HG03439 (cell line): ENCODE data around the gene CD6.

Experiments
- ATAC-seq: cut with Tn5 transposase; IDR thresholded peaks from one replicate; pipeline ENCODE4 v1.9.1; 2021; ENCODE audit warnings: mild to moderate bottlenecking, moderate library complexity; ENCODE audit not compliant: unreplicated experiment

CD6 gene

DNA sequence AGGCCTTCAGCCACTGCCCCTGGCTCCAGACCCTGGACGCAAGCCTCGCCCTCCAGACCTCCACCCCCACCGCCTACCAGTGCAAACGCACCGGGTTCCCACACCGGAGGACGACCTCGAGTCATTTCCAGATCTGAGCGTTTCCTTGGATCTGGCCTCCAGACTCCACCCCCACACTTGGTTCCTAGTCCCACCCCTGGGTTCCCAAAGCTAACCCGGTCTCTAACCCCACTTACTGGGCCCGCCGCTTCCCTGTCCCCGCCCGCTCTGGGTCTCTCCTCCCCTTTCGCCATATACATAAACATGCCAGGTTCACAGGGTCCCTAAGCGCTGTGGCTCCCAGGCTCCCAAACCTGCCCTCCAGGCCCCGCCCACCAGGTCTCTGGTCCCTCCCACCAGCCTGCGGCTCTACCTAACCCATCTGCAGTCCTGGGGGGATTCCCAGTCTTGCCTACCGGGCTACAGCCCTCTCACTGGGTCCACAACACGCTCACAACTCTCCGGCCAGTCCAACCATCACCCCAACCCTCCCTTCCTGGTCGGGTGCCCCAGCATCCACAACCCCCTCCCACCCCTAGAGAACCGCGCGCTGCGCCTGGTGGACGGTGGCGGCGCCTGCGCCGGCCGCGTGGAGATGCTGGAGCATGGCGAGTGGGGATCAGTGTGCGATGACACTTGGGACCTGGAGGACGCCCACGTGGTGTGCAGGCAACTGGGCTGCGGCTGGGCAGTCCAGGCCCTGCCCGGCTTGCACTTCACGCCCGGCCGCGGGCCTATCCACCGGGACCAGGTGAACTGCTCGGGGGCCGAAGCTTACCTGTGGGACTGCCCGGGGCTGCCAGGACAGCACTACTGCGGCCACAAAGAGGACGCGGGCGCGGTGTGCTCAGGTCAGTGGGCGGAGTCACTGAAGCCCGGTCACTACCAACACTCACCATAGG is 36.7 kb downstream of the CD6 start:
- ATAC-seq: no peak

DNA sequence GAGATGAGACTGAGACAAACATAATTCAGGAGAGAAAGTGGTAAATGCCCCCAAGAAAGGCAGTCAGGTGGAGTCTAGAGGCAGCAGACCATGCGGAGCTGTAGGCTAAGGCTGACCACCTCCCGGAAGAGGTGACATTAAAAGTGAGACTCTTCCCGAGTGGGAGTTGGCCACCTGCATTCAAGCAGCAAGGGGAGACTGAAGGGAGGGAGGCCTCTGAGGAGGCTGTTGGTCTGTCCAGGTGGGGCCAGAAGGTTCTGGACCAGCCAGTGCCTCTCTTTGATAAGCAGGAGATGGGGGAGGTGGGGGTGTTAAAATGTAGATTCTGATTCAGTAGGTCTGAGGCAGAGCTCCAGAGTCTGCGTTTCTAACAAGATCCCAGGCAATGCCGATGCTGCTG is 37.5 kb downstream of the CD6 start:
- no peak for ATAC-seq

DNA sequence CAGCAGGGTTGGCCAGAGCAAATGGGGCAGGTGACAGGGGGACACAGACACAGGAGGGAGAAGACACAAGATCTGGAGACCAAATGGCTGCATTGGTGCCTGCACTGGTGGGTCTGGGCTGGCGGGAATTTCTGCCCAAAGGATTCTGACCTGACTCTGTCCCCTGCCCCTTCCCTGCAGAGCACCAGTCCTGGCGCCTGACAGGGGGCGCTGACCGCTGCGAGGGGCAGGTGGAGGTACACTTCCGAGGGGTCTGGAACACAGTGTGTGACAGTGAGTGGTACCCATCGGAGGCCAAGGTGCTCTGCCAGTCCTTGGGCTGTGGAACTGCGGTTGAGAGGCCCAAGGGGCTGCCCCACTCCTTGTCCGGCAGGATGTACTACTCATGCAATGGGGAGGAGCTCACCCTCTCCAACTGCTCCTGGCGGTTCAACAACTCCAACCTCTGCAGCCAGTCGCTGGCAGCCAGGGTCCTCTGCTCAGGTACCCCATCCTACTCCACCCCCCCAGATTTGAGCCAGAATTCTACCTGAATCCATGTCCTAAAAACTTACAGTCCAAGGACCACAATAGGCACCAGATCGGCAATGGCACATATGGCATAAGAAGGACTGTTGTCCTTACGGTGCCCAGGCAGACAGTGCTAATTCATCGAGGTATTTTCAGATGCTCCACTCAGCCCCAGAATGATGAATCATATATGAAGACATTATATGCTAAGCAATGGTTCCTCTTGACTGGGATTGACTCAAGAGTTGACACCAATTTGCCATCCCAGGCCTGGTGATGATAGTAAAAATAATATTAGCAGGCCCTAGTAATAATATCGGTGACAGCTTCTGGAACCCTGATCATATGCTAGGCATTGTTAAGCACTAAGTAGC is 38.2 kb downstream of the CD6 start:
- ATAC-seq: no peak

DNA sequence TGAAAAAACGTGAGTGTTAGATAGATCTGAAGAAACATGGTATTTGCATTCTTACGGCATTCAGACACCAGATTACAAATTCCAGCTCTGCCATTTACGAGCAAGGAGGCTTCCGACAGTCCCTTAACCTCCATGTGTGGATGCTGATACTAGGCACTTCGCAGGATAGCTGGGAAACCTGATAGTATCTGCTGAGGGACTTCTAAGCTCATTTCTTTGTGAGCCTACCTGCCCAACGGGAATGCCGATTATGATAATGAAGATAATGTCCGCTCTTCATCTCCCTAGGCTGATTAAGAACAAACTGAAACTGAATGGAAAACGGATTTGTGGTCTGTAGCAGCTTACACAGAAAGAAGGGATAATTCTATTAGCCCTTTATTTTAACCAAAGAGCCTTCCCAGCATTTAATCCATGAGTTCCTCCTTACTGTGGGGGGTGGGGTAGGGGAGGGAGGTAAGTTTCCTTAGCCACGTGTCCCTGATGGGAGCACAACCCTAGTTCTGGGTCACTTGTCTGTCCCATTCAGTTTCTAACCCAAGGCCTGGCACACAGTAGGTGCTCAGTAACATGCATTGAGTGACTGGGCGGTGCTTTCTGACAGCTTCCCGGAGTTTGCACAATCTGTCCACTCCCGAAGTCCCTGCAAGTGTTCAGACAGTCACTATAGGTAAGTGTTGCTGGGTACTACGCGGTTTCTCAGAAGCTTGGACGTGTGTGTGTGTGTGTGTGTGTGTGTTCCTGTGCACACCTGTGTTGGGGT is 39.2 kb downstream of the CD6 start:
- ATAC-seq: no peak

DNA sequence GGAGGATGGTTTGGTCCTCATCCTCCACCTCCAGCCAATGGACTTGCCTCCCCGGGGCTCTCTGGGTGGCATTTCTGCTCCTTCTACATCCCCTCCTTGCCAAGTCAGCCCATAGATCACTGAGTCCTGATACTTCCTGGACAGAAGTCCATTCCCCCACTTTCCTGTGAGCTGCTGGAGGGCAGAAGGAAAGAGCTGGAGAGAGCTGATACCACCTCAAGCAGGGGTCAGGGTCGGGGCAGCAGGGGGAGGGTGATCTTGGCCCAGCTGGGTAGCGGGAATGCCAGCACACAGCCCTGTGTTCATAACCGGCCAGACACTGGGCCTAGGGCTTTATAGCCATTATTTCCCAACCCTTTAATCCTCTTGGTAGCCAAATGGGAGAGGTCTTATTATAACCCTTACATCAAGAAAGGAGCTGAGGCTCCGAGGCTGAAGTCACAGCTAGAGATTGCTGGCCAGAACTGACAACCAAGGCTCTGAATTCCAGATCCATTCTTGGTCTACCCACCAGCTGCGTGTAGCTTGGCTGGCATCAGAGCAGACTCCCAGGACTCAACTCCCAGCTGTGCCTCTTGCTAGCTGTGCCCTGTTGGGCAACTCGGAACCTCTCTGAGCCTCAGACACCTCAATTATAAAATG is 39.9 kb downstream of the CD6 start:
- ATAC-seq: no peak

DNA sequence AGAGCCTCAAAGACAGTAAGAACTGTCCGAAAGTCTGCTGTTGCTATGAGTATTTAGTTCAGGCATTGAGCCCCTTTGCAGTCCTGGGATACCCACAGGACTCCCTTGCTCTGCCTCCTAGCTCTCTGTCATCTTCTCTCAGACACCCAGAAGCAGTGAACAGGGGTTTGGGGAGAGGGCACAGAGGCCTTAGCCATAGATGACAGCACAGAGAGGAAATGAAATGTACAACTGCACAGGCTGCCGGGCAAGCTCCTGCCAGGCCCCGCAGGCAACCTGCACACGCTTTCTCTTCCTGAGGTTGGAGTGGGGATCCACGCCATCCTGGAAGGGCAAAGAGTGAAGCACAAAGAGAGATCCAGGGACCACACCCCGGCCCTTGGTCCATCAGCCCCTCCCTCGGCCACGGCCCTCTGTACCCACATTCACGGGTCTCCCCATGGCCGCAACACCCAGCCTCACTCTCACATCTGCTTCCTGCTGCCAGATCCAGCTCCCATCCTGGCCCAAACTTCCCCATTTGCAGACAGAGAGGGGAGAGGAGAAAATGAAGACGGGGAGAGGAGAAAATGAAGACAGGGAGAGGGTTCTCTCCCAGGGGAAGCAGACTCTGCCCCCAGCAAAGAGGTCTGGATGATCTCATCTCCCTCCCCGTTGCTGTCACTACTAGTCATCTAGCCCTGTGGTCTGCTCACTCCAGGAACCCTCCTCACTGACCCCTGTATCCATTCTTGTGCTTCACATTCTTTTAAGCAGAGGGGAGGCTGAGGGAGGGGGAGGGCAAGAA is 40.7 kb downstream of the CD6 start:
- no peak for ATAC-seq

DNA sequence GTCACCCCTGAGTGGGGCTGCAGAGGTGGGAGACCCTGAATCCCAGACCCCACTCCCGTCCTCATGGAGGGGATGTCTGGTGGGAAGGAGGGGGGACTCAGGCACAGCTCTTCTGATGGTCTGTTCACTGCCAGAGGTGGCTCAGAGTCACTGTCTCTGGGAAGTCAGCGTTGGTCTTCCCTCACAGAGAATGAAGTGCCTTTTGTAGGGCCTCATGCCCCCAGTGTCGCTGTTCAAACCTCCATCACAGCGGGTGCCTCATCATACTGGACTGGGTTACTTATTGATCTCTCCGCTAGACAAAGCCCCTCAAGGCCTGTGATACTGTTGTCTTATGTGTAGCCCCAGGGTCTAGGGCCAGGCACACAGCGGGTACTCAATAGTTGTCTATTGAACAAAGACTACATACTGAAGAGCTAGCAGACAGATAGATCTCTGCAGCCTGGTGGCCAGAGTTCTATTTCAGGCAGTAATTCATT is 41.3 kb downstream of the CD6 start:
- no peak for ATAC-seq

DNA sequence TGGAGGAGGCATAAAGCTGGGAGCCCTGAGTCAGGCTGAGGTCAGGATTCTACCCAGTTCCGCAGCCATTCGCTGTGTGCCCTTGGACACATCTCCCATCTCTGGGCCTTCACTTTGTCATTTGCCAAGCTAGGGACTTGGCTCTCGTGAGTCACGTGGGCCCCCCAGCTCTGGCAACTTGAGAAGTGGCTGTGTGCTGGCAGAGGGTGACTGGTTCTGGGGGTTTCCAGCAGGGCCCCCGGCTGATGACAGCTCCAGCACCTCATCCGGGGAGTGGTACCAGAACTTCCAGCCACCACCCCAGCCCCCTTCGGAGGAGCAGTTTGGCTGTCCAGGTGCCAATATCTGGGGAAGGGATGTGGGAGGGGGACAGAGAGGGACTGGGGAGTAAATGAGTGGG is 46.6 kb downstream of the CD6 start:
- no peak for ATAC-seq

DNA sequence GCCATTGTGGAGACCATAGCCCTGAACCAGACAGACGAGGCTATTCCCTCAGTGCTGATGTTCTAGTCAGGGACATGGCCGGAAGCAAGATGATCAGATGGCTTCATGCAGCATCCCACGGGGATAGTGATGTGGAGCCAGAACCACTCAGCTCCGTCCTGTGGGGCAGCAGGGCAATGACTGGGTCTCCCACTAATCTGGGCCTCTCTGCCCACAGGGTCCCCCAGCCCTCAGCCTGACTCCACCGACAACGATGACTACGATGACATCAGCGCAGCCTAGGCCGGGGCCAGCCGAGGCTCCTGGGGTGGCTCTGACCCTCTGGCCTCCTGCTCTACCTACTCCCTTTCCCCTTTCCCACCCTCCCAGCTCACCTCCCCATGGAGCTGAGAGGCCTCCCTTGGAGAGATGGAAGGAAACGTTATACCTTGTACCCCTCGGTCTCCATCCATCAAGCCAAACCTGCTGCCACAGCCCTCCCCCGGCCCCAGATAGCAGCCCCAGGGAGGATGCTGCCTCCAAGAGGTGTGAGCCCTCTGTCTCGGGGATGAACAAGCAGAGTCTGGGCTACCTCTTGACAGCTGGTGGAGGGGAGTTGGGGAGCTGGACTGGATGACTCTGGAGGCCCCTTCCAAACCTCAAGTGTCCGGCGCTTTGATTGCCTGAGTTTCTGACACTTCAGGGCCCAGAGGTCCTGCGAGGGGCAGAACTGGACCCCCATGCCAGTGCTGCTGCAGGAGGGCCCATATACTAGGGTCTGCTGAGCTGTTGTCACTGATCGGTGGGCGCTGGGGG is 47.8 kb downstream of the CD6 start:
- ATAC-seq: no peak

DNA sequence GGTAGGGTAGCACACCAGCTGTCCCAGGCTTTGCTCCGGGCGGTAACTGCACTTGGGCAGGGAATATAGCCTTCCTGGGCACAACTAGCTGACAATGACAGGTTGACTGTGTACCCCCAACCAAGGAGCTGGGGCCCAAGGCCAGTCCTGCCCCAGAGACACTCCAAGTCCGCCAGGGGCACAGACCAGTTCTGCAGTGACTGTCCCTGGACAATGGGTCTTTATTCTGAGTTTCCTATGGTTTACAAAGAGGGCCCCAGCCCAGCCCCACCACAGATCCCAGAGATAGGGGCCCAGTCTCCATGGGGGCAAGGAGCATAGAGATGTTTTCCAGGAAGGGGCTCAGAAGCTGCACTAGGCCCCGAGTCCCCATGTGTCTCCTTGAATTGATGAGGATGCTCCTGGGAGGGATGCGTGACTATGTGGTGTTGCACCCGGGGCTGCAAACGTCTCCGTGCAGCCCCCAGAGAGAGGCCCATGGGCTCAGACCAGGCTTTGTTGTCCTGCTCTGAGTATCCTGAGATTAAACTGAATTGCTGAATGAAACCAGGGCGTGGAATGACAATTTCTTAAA is 48.4 kb downstream of the CD6 start:
- ATAC-seq: no peak

DNA sequence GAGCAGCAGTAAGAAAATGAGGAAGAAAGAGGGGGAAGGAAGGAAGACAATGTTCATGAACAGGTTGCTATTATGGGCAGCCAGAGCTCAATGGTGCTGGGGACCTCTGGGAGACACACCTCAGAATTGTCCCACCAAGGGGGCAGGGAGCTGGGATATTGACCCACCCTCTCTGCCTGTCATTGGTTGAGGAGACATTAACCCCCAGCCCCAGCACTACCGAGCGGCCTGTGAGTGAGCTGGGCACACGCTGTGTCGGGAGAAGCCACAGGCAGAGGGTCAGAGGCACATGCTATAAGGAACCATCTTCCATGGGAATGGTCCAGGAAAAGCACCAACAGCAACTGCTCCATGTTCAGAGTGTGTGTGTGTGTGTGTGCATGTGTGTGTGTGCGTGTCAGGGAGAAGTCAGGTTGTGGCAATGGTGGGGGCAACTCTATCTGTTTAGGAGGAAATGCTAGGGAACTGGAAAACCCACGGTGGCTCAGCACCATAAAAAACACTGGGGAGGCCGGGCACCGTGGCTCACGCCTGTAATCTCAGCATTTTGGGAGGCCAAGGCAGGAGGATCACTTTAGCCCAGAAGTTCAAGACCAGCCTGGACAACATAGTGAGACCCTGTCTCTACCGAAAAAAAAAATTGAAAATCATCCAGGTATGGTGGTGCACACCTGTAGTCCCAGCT is 49.2 kb downstream of the CD6 start:
- no peak for ATAC-seq

DNA sequence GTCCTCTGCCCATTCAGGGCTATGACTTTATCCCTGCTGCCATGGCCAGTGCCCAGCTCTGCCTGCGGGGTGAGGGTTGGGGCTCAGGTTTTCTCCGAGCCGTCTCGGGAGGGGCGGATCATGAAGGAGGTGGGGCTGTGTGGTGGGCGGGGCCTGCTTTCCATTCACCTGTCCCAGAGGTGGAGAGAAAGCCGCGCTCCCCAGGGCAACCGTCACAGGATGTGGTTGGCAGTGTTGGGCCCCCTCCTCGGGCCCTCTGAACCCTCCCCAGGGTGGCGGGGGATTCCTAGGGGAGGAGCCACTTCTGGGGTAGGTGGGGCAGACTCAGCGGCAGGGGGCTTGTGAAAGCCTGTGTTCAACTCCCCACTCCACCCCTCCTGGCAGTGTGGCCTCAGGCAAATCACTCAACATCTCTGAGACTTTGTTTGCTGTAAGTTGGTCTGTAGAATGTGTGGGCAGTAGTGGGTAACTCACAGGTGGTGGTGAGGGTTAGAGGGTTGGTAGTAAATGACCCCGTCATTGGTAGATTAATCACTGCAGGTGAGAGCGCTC is 50.3 kb downstream of the CD6 start:
- ATAC-seq: no peak

DNA sequence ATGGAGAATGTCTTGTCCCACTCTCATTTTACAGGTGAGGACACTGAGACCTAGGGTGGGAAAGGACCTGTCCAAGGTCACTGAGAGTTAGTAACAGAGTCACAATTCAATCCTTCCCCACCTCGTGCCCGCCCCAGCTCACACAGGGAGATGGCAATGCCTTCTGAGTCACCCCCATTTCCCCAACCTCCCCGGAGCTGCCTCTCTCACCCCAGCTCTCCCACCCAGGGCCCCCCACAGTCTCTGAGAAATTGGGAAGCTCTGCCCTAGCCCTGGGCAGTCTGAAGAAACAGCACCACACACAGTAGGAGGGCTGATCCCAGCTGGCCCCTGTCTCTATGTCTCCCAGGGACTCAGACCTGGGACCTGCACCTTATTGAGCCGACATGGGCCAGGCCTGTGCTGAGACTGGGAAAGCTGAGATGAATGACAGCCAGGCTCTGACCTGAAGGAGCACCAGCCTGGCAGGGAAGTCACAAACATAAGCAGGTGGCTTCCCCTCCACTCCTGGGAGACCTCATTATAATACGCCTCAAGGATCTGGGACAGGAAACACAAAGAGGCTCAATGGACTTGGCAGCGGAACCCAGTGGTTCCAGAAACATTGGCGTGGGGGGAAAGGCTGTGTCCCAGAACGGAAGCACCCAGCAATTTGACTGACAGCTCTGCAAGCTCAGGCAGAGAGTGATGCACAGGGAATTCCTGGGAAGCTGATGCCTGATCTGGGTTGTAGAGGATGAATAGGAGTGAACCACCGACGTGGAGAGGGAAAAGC is 51.0 kb downstream of the CD6 start:
- no peak for ATAC-seq

DNA sequence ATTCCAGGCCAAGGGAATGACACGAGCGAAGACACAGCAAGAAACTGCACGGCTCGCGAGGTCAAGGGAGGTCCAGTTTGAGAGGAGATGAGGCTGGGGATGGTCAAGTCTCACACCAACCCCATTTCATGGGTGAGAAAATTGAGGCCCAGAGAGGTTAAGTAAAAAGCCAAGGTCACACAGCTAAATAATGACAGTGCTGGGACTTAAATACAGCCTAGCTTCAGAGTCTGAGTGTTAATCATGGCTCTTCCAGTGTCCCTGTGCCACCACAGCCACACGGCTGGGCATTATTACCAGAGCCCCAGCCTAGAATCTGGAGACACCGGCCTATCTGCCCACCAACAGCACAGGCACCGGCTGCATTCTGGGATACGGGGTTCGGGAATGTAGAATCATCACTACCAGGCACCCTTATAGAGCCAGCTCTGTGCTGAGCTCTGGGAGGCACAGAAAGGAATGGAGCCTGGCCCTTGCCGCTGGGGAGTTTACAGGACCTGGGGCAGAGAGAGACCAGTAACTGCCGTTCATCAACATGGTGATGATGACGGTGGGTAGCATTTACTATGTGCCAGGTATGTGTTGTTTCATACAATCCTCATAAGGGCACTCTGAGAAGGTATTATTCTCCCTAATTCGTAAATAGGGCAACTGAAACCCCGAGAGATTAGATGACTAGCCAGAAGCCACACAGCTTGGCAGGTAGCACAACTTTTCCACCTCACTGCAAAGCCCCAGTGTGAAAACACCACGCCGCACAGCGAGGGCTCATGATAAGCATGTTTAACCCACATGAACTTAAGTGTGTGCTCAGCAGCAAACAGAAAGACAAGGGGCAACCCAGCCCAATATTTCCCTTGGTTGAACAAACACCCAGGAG is 51.8 kb downstream of the CD6 start:
- ATAC-seq: no peak

DNA sequence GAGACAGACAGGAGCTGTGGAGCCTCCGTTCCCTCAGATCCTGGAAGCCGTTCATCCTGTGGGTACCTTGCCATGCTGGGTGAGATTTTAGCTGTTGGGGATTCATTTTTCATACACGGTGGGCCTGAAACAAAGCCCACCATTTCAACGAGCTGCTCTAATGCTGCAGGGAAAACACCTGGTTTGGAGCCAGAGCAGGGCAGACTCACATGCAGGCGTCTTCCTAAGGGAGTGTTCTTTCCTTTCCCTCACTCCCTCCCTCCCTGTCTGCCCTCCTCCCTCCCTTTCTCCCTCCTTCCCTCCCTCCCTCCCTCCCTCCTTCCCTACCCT is 52.5 kb downstream of the CD6 start:
- no peak for ATAC-seq
